Choroid plexus epithelial cell (primary cell): ENCODE results near the gene CEP290.
A peak's percentile ranks its signal among the peaks of the same experiment; 100 is the strongest.
"Not testable (repeated sequence)": the region's sequence is repeated elsewhere in the genome, so short reads cannot be mapped to it uniquely, and the experiment has no call there.

Source experiments
- DNase-seq: peaks from one replicate; pipeline ENCODE4 v3.0.0-alpha.2; 2010; ENCODE audit warnings: low read depth
- H3K4me3 ChIP-seq: 2 replicates; pipeline ENCODE4 v1.5.1; 2011; ENCODE audit warnings: low read depth, mild to moderate bottlenecking, control low read depth, low read length, moderate library complexity
- TF ChIP-seq, protein P1 (sequence below): conservative IDR thresholded peaks from 2 replicates; pipeline ENCODE4 v1.5.1; 2011; ENCODE audit warnings: low read depth, mild to moderate bottlenecking, control low read depth, inconsistent platforms, low read length, moderate library complexity

The CEP290 gene

DNA sequence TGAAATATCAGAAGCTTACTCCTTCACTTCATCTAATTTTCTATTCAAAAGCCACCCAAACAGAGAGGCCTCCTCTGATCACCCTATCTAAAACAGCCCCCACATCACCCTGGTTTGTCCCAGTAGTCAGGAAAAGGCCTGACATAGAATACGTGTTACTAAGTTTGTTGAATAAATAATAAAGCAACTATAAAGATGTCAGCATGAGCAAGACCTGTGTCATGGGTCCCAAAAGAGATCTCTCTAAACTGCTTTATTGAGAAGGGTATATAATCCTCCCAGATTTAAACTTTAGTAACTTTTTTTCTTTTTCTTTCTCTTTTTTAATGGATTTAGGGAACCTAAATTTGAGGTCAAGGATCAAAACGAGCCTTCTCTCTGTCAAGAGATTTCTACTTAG lies 85.3 kb downstream of the CEP290 start:
- DNase-seq, result no peak
- H3K4me3 ChIP-seq, result no peak overlapping the region
- TF ChIP-seq, protein P1, sequence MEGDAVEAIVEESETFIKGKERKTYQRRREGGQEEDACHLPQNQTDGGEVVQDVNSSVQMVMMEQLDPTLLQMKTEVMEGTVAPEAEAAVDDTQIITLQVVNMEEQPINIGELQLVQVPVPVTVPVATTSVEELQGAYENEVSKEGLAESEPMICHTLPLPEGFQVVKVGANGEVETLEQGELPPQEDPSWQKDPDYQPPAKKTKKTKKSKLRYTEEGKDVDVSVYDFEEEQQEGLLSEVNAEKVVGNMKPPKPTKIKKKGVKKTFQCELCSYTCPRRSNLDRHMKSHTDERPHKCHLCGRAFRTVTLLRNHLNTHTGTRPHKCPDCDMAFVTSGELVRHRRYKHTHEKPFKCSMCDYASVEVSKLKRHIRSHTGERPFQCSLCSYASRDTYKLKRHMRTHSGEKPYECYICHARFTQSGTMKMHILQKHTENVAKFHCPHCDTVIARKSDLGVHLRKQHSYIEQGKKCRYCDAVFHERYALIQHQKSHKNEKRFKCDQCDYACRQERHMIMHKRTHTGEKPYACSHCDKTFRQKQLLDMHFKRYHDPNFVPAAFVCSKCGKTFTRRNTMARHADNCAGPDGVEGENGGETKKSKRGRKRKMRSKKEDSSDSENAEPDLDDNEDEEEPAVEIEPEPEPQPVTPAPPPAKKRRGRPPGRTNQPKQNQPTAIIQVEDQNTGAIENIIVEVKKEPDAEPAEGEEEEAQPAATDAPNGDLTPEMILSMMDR, result no peak

DNA sequence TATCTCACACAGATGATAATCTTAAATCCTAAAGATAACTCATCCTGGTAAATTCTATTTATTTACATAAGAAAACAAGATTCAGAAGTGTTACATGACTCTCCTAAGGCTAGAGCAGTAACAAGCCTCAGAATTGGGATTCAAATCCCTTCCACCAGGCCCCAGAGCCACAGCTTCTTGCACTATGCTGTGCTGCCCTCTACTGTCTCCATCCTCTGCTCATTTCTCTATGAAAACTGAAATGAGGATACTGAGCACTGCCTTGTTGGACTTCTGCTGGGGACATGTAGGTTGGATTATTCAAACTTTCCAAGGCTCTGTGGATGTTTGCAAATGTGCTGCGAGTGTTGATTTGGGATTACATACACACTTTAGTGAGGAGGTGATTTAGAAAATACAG lies 89.2 kb downstream of the CEP290 start:
- H3K4me3 ChIP-seq, result no peak overlapping the region
- TF ChIP-seq, protein P1, result peak; percentile 84
- DNase-seq, result peak; percentile 78

DNA sequence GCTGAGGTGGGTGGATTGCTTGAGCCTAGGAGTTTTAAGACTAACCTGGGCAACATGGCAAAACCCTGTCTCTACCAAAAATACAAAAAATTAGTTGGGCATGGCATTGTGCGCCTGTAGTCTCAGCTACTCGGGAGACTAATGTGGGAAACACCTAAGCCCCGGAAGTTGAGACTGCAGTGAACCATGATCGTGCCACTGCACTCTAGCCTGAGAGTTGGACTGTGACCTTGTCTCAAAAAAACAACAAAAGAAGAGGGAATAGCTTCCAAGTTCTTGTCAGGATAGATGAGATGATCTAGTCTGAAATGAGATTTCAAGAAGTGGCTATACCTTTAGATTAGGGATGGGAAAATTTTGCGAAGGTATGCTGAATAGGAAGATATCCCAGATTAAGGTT lies 97.9 kb downstream of the CEP290 start:
- no peak for DNase-seq
- no peak overlapping the region for H3K4me3 ChIP-seq
- TF ChIP-seq, protein P1, result no peak

DNA sequence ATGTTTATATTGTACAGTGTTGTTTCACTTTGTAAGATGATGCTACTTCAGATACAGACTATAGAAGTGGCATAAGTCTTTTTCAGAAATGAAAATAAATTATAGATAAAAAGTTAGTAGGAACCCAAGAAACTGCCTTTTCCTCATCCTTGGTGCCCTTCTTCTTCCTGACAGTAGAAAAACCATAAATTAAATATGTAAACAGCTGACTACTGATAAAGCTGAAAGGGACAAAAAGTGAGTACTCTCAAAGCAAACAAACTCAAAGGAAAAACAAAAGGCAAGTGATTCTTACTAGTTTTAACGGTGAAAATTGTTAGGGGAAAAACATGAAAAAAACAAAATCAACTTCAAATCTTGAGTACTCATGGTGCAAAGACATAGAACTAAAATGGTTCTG lies 104.1 kb downstream of the CEP290 start:
- no peak for DNase-seq
- no peak overlapping the region for H3K4me3 ChIP-seq
- TF ChIP-seq, protein P1, result no peak

DNA sequence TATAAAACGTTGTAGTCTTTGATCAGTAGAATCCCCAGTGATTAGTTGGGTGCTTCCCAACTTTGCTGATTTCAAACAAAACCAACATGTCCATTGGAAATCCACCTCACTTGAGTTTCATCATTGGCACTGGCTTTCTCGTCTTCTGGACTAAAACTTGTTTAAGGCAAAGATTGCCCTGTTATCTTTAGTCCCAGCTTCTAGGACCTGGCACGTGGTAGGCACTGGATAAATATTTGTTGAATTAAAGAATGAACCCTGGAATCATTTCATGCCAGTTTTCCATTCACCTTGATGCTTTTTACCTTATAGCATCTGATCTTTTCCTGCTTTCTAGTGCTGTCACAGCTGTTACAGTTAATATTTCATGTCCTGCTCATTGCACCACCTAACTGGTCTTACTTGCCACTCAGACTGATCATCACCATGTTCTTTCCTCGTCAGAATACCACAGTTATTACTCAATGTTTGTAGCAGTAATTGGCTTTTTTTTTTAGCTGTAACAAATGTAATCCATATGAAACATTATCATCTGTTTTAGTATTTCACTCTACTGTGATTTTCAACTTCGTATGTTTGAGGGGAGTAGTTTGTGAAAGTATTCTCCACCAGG lies 105.4 kb downstream of the CEP290 start:
- H3K4me3 ChIP-seq, result peak overlapping the region; percentile 88
- TF ChIP-seq, protein P1, result no peak
- DNase-seq, result peak; percentile 58

DNA sequence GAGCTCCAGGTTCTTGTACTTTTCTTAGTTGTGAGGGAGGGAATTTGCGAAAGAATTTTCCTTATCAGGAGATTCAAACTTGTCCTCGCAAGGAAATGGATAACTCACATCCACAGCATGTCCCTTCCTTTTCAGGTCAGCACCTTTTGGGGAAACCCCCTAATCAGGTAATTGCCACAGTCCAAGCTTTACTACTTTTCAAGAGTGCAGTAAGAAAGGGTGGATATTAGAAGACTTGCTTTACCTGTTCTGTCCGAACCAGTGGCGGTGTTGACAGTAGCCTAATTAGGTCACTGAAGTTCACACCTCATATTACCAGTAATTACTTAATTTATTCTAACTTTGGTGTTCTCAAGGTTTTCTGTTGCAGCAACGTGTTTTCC lies 106.0 kb downstream of the CEP290 start:
- DNase-seq, result no peak
- TF ChIP-seq, protein P1, result no peak
- H3K4me3 ChIP-seq, result peak overlapping the region; percentile 88

DNA sequence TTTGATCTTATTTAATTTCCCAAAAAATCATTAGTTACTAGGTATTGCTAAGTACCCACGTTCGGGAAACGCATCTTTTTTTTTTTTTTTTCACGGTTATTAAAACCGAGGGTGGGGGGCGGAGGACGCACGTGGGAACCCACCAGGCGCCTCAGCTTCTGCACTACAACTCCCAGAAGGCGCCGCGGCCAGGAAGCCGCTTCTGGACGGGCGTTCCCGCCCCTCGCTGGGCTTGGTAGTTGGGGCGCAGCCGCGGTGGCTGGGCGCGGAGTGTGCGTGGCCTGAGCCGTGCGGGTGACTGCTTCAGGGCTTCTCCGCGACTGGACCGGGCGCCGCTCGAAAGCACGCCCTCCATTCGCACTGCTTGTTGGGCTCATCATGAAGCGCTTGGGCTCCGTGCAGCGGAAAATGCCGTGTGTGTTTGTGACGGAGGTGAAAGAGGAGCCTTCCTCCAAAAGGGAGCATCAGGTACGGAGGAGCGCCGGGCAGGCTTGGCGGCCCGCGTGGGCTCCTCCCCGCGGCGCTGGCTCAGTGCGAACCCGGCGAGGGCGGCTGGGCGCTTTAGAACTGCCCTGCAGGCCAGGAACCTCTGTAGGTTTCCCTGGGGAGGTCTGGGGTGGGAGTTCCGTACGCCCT lies 106.5 kb downstream of the CEP290 start:
- H3K4me3 ChIP-seq, result peak overlapping the region; percentile 88
- TF ChIP-seq, protein P1, result no peak
- DNase-seq, result peak; percentile 88

DNA sequence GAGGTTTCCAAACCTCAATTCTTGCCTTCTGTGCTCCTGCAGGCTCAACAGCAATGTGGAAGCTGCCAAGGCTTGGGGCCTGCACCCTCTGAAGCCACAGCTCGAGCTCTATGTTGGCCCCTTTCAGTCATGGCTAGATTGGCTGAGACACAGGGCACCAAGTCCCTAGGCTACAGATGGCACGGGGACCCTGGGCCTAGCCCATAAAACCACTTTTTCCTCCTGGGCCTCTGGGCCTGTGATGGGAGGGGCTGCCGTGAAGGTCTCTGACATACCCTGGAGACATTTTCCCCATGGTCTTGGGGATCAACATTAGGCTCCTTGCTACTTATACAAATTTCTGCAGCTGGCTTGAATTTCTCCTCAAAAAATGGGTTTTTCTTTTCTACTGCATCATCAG lies 110.7 kb downstream of the CEP290 start:
- not testable (repeated sequence) for H3K4me3 ChIP-seq, DNase-seq
